BJ (cell line): Measurements from ENCODE around the gene CDH22. TPM values are rescaled to one million over a fixed set of nuclear protein-coding genes. Genes with fewer than 3 reads are reported as not detected.

Experiments
- CTCF ChIA-PET: fragments of 350-600 bp; formaldehyde crosslinking; extraction: SDS; loops from one replicate; lab custom pipeline; 2021; ENCODE audit warnings: antibody characterized with exemption, inconsistent platforms; lab: Yijun Ruan, JAX
- POLR2A ChIA-PET: fragments of 300-600 bp; sonication (Branson Sonifier 250); formaldehyde crosslinking; extraction: SDS; loops from one replicate; lab custom pipeline; 2021; ENCODE audit warnings: antibody characterized with exemption; lab: Charles Lee
- DNase-seq: peaks from one replicate; pipeline ENCODE4 v3.0.0-alpha.2; 2011; ENCODE audit warnings: low read depth
- H3K27me3 ChIP-seq: 2 replicates; pipeline ENCODE4 v1.6.0; 2011; ENCODE audit warnings: low read length; ENCODE audit not compliant: control insufficient read depth, insufficient read depth
- H3K36me3 ChIP-seq: 2 replicates; pipeline ENCODE4 v1.5.1; 2011; ENCODE audit warnings: low read length; ENCODE audit not compliant: control insufficient read depth, insufficient read depth
- H3K4me3 ChIP-seq: 2 replicates; pipeline ENCODE4 v1.5.1; 2011; ENCODE audit warnings: low read depth, mild to moderate bottlenecking, control low read depth, low read length
- CTCF ChIP-seq: IDR thresholded peaks from 2 replicates; pipeline ENCODE4 v1.5.1; 2011; ENCODE audit warnings: low read depth, mild to moderate bottlenecking, control low read depth, inconsistent platforms, low read length, moderate library complexity; ENCODE audit not compliant: insufficient read depth
- polyA plus RNA-seq: library from polyadenylated mRNA; depleted of rRNA; stranded (reverse); fragments of >200 nt; gene quantifications from 2 replicates; pipeline ENCODE4 v1.2.3, GENCODE V29; 2011

Gene CDH22
- polyA plus RNA-seq, 1 experiment, result not detected

- ChIA-PET CTCF (no interaction called here), POLR2A (no interaction called here)
- no peak for DNase-seq
- no peak overlapping the region for H3K4me3 ChIP-seq
- TF ChIP-seq CTCF, result no peak
- H3K36me3 ChIP-seq, result no peaks in the 10 kb centered on the region
- H3K27me3 ChIP-seq, result no peaks in the 10 kb centered on the region
These were observed 116.7 kb downstream of the CDH22 start for GRCh38 chr20:46191611-46192010.

GRCh38 chr20:46191168-46191540 is 117.1 kb downstream of the CDH22 start:
- no peak for DNase-seq
- no peaks in the 10 kb centered on the region for H3K36me3 ChIP-seq
- no peaks in the 10 kb centered on the region for H3K27me3 ChIP-seq
- no peak overlapping the region for H3K4me3 ChIP-seq
- no peak for TF ChIP-seq CTCF
- ChIA-PET CTCF (no interaction called here), POLR2A (no interaction called here)

GRCh38 chr20:46190478-46191167 is 117.7 kb downstream of the CDH22 start:
- H3K36me3 ChIP-seq, result no peaks in the 10 kb centered on the region
- no peak for TF ChIP-seq CTCF
- no peak for DNase-seq
- H3K27me3 ChIP-seq, result no peaks in the 10 kb centered on the region
- POLR2A ChIA-PET, result no interaction called here
- no peak overlapping the region for H3K4me3 ChIP-seq
- CTCF ChIA-PET, result no interaction called here

GRCh38 chr20:46188866-46189541 is 119.3 kb downstream of the CDH22 start:
- ChIA-PET CTCF (no interaction called here), POLR2A (no interaction called here)
- H3K36me3 ChIP-seq, result no peaks in the 10 kb centered on the region
- no peak for DNase-seq
- no peak overlapping the region for H3K4me3 ChIP-seq
- TF ChIP-seq CTCF, result no peak
- H3K27me3 ChIP-seq, result no peaks in the 10 kb centered on the region

- Histone ChIP-seq H3K4me3 (no peak overlapping the region), H3K27me3 (peaks cover 5% of the 10 kb centered on the region; the same call in 1 of the 2 replicates), H3K36me3 (no peaks in the 10 kb centered on the region)
- TF ChIP-seq CTCF, result no peak
- ChIA-PET POLR2A (no interaction called here), CTCF (interaction anchor here (0.9 to 1.3 kb wide), 2 partner anchors 10 to 172 kb away, joined by 3 read pairs; no protein-coding TSS in a partner anchor)
- DNase-seq, result no peak
These were observed 122.1 kb downstream of the CDH22 start for GRCh38 chr20:46186210-46186609.
